ENCODE measurements around the gene PGGT1B.

GRCh38 chr5:115180165-115180709 lies 82.4 kb downstream of the PGGT1B start:
- no peak for TF ChIP-seq POLR2A (IDR thresholded peaks at IDR 0.05)
- TF ChIP-seq CTCF (IDR thresholded peaks at IDR 0.05) = no peak
